Left lung (tissue), 14 donors: ENCODE measurements around the gene RGS10. TPM values are rescaled to one million over a fixed set of nuclear protein-coding genes. Genes with fewer than 3 reads are reported as not detected.

Experiments used
- ATAC-seq: fragments of 200-7000 bp; cut with Tn5 transposase; one replicate; pipeline ENCODE4 v1.9.1; 2020; ENCODE audit warnings: moderate library complexity
- DNase-seq, 4 donors: peaks; one replicate each; pipeline ENCODE4 v3.0.0-alpha.2; 2013 to 2020
- H3K27ac ChIP-seq, 2 donors: fragments of 200-600 bp; sonication (generic) in 1 of 2; one replicate each; pipeline versions ENCODE4 v1.5.0 to v1.8.0; 2020 to 2021
- H3K27me3 ChIP-seq, 2 donors: fragments of 200-600 bp; sonication (generic) in 1 of 2; one replicate each; pipeline versions ENCODE4 v1.5.0 to v1.8.0; 2020 to 2021
- H3K36me3 ChIP-seq, 2 donors: fragments of 200-600 bp; sonication (generic) in 1 of 2; one replicate each; pipeline versions ENCODE4 v1.5.0 to v1.8.0; 2020 to 2021
- H3K4me1 ChIP-seq, 2 donors: fragments of 200-600 bp; one replicate each; pipeline ENCODE4 v1.8.0; 2021
- H3K4me3 ChIP-seq, 2 donors: fragments of 200-600 bp; sonication (generic) in 1 of 2; one replicate each; pipeline versions ENCODE4 v1.5.0 to v1.8.0; 2020 to 2021; ENCODE audit warnings: mild to moderate bottlenecking in 1 of 2
- H3K9me3 ChIP-seq, 2 donors: fragments of 200-600 bp; sonication (generic) in 1 of 2; one replicate each; pipeline versions ENCODE4 v1.5.0 to v1.8.0; 2020 to 2021
- intact Hi-C, 2 donors: fragments of 100-400 bp; cut with DNase I; formaldehyde crosslinking; loops; one replicate each; pipeline versions ENCODE4 v1.11.2 to v1.14.2; 2022
- long read RNA-seq, 12 donors: library from polyadenylated mRNA in 2 of 12; unstranded in 2 of 12; transcript quantifications; one replicate each; pipeline ENCODE4 v2.0.0 and lab custom pipeline, GENCODE V29; 2019 to 2026
- polyA plus RNA-seq, 6 donors: library from polyadenylated mRNA; unstranded; fragments of 120-200 nt; gene quantifications; one replicate each; pipeline ENCODE4 v1.2.1, GENCODE V29; 2013; ENCODE audit not compliant: insufficient read length in 6 of 6
- total RNA-seq, 2 donors: library from RNA; stranded (reverse); fragmentation: NEBNext Ultra II Directional; extraction: Animal tissue kit (Norgen Biotek cat#: 25700); gene quantifications; one replicate each; pipeline ENCODE4 v1.2.1, GENCODE V29; 2021
- TF ChIP-seq, protein P1 (sequence below), 2 donors: fragments of 200-600 bp; sonication (generic) in 1 of 2; IDR thresholded peaks; one replicate each; pipeline versions ENCODE4 v1.5.0 to v1.8.0; 2021; ENCODE audit warnings: antibody characterized with exemption in 2 of 2
- donor health status: DM: no; HTN: yes; CAD: no.
- donor health status: DM: no; HTN: no; CAD: no.

The RGS10 gene
- 10 to 100 TPM; 23.3 to 26.7 TPM for total RNA-seq
- 10 to 100 TPM in 4 of 6 donors, 1 to 10 TPM in 2; 9.8 to 14.6 (median 12.3) TPM for polyA plus RNA-seq
- long read RNA-seq, donor 1, transcript RGS10-202 (5 exons, 804 nt) = major isoform, 21 of 23 reads
- long read RNA-seq, donor 1, partial matches to known transcripts = 0 of 23 reads
- long read RNA-seq, donor 1, other reads (novel, unspliced or antisense) = 0 of 23 reads
- long read RNA-seq, donor 2, transcript RGS10-202 (5 exons, 804 nt) = major isoform, 14 of 18 reads
- long read RNA-seq, donor 2, partial matches to known transcripts = 0 of 18 reads
- long read RNA-seq, donor 2, other reads (novel, unspliced or antisense) = 0 of 18 reads
- long read RNA-seq, donor 3, transcript RGS10-202 (5 exons, 804 nt) = major isoform, 6 of 8 reads
- long read RNA-seq, donor 3, partial matches to known transcripts = 0 of 8 reads
- long read RNA-seq, donor 3, other reads (novel, unspliced or antisense) = 0 of 8 reads
- long read RNA-seq, donor 4, transcript RGS10-202 (5 exons, 804 nt) = major isoform, 35 of 36 reads
- long read RNA-seq, donor 4, partial matches to known transcripts = 0 of 36 reads
- long read RNA-seq, donor 4, other reads (novel, unspliced or antisense) = 1 of 36 reads
- long read RNA-seq, donor 5, transcript RGS10-202 (5 exons, 804 nt) = major isoform, 9 of 11 reads
- long read RNA-seq, donor 5, partial matches to known transcripts = 0 of 11 reads
- long read RNA-seq, donor 5, other reads (novel, unspliced or antisense) = 0 of 11 reads
- long read RNA-seq, donor 6, partial matches to known transcripts = 0 of 6 reads
- long read RNA-seq, donor 6, other reads (novel, unspliced or antisense) = 0 of 6 reads
- long read RNA-seq, donor 7, partial matches to known transcripts = 0 of 4 reads
- long read RNA-seq, donor 7, other reads (novel, unspliced or antisense) = 0 of 4 reads
- long read RNA-seq, donor 8, transcript RGS10-202 (5 exons, 804 nt) = major isoform, 7 of 7 reads
- long read RNA-seq, donor 8, partial matches to known transcripts = 0 of 7 reads
- long read RNA-seq, donor 8, other reads (novel, unspliced or antisense) = 0 of 7 reads
- long read RNA-seq, donor 9 = 0 reads
- long read RNA-seq, donor 10, transcript RGS10-202 (5 exons, 804 nt) = major isoform, 18 of 21 reads
- long read RNA-seq, donor 10, partial matches to known transcripts = 0 of 21 reads
- long read RNA-seq, donor 10, other reads (novel, unspliced or antisense) = 3 of 21 reads
- long read RNA-seq, donor 11, transcript RGS10-202 (5 exons, 804 nt) = major isoform, 14 of 17 reads
- long read RNA-seq, donor 11, partial matches to known transcripts = 0 of 17 reads
- long read RNA-seq, donor 11, other reads (novel, unspliced or antisense) = 0 of 17 reads
- long read RNA-seq, donor 12, transcript RGS10-202 (5 exons, 804 nt) = major isoform, 6 of 6 reads
- long read RNA-seq, donor 12, partial matches to known transcripts = 0 of 6 reads
- long read RNA-seq, donor 12, other reads (novel, unspliced or antisense) = 0 of 6 reads

GRCh38 chr10:119542357-119542987 lies at the start of gene RGS10:
TSS of gene RGS10 (minus strand) at chr10:119542719. CDS start at chr10:119542638, 81 bp downstream.
- peak; percentile 22 to 95 (median 73) for DNase-seq
- intact Hi-C loops = no loop called here

DNA sequence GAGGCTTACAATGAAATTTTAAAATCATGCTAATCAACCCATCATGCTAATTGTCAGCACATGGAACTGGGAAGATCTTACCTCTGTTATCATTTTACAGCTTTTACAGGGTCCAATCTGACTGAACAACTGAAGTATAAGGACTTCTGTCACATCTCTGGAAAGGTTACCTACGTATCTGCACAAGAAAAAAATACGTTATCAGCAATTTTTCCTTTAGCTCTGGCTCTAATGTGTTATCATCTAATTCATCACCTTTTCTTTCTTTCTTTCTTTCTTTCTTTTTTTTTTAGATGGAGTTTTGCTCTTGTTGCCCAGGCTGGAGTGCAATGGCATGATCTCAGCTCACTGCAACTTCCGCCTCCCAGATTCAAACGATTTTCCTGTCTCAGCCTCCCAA lies 45.6 kb upstream of the RGS10 start:
- intact Hi-C loops = no loop called here
- H3K36me3 ChIP-seq = peaks cover 0 to 68% of the 10 kb centered on the region in 2 donors
- no peak for DNase-seq
- H3K4me1 ChIP-seq = peaks cover 16 to 18% of the 10 kb centered on the region in 2 donors
- H3K9me3 ChIP-seq = no peaks in the 10 kb centered on the region
- no peak overlapping the region for H3K27ac ChIP-seq
- H3K4me3 ChIP-seq = no peak overlapping the region
- TF ChIP-seq, protein P1, sequence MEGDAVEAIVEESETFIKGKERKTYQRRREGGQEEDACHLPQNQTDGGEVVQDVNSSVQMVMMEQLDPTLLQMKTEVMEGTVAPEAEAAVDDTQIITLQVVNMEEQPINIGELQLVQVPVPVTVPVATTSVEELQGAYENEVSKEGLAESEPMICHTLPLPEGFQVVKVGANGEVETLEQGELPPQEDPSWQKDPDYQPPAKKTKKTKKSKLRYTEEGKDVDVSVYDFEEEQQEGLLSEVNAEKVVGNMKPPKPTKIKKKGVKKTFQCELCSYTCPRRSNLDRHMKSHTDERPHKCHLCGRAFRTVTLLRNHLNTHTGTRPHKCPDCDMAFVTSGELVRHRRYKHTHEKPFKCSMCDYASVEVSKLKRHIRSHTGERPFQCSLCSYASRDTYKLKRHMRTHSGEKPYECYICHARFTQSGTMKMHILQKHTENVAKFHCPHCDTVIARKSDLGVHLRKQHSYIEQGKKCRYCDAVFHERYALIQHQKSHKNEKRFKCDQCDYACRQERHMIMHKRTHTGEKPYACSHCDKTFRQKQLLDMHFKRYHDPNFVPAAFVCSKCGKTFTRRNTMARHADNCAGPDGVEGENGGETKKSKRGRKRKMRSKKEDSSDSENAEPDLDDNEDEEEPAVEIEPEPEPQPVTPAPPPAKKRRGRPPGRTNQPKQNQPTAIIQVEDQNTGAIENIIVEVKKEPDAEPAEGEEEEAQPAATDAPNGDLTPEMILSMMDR (IDR thresholded peaks at IDR 0.05) = no peak
- ATAC-seq = no peak
- H3K27me3 ChIP-seq = no peaks in the 10 kb centered on the region

More at GRCh38 chr10:119542357-119542987, at the start of gene RGS10:
- H3K4me1 ChIP-seq = peaks cover 0 to 36% of the 10 kb centered on the region in 2 donors
- peak; percentile 97 for ATAC-seq
- H3K9me3 ChIP-seq = no peaks in the 10 kb centered on the region
- peak within 1 kb of the TSS; percentile 68 to 74 for H3K4me3 ChIP-seq
- H3K36me3 ChIP-seq = no peaks in the 10 kb centered on the region
- peak within 1 kb of the TSS; percentile 69 to 80 for H3K27ac ChIP-seq
- H3K27me3 ChIP-seq = peaks cover 7 to 56% of the 10 kb centered on the region in 2 donors
- TF ChIP-seq, protein P1 (IDR thresholded peaks at IDR 0.05) = no peak

DNA sequence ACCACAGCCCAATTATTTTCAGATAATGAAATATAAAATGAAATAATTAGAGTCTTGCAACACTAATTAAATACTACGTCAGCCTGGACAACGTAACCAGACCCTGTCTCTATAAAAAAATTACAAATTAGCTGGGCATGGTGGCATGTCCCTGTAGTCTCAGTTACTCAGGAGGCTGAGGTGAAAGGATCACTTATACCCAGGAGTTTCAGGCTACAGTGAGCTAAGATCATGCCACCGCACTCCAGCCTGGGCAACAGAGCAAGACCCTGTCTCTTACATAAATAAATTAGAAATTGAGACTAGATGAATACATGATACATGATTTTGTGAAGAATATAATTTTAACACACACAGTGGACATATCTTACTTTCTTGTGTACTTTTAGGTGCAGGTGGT lies 35.8 kb upstream of the RGS10 start:
- TF ChIP-seq, protein P1 (IDR thresholded peaks at IDR 0.05) = no peak
- no peaks in the 10 kb centered on the region for H3K9me3 ChIP-seq
- no peak for ATAC-seq
- no peaks in the 10 kb centered on the region for H3K27me3 ChIP-seq
- H3K4me1 ChIP-seq = no peaks in the 10 kb centered on the region
- DNase-seq = no peak
- peaks cover 0 to 92% of the 10 kb centered on the region in 2 donors for H3K36me3 ChIP-seq
- intact Hi-C loops = no loop called here
- H3K27ac ChIP-seq = no peak overlapping the region
- H3K4me3 ChIP-seq = no peak overlapping the region

DNA sequence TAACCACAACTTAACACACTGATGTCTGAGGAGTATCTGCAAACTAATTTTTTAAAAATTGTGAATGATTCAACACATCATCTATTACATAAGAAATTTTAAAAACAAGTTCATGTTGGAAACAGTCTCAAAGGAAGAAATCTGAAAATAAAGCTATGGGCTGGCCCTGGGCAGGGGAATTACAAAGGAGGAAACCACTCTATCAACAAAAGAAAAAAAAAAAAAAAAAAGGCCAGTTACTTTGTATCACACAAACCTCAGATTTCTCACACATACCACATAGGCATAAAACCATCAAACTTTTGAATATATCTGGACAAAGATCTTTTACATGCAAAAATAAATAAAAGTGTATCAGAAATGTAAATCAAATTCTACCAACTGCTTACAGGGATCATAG lies 33.5 kb upstream of the RGS10 start:
- TF ChIP-seq, protein P1 (IDR thresholded peaks at IDR 0.05) = no peak
- DNase-seq = no peak
- intact Hi-C loops = no loop called here

More for the DNA sequence above, 33.5 kb upstream of the RGS10 start:
- peaks cover 0 to 89% of the 10 kb centered on the region in 2 donors for H3K36me3 ChIP-seq
- H3K27ac ChIP-seq = no peak overlapping the region
- no peaks in the 10 kb centered on the region for H3K4me1 ChIP-seq
- no peaks in the 10 kb centered on the region for H3K9me3 ChIP-seq
- H3K27me3 ChIP-seq = no peaks in the 10 kb centered on the region
- no peak for ATAC-seq
- no peak overlapping the region for H3K4me3 ChIP-seq
